Right lobe of liver (tissue), 6 donors: ENCODE data around the gene CDYL2. TPM values are rescaled to one million over a fixed set of nuclear protein-coding genes. Genes with fewer than 3 reads are reported as not detected.

Experiments used
- ATAC-seq, 4 donors: fragments of 200-7000 bp; cut with Tn5 transposase; one replicate each; pipeline ENCODE4 v1.9.1; 2020; ENCODE audit warnings: mild to moderate bottlenecking in 4 of 4, moderate library complexity in 4 of 4
- DNase-seq, 3 donors: peaks; one replicate each; pipeline ENCODE4 v3.0.0-alpha.2; 2020
- H3K27ac ChIP-seq, 3 donors: fragments of 200-600 bp; one replicate each; pipeline ENCODE4 v1.8.0; 2022
- H3K27me3 ChIP-seq, 2 donors: fragments of 200-600 bp; one replicate each; pipeline ENCODE4 v1.8.0; 2022
- H3K36me3 ChIP-seq, 4 donors: fragments of 200-600 bp; sonication (generic) in 1 of 4; one replicate each; pipeline versions ENCODE4 v1.5.1 to v1.8.0; 2017 to 2022; ENCODE audit warnings: control low read depth in 1 of 4
- H3K4me1 ChIP-seq, 4 donors: fragments of 200-600 bp; sonication (generic) in 1 of 4; one replicate each; pipeline versions ENCODE4 v1.5.1 to v1.8.0; 2017 to 2022; ENCODE audit warnings: control low read depth in 1 of 4
- H3K4me3 ChIP-seq, 3 donors: fragments of 200-600 bp; one replicate each; pipeline ENCODE4 v1.8.0; 2022
- H3K9me3 ChIP-seq, 4 donors: fragments of 200-600 bp; sonication (generic) in 1 of 4; one replicate each; pipeline versions ENCODE4 v1.5.1 to v1.8.0; 2017 to 2022; ENCODE audit warnings: control low read depth in 1 of 4
- CTCF ChIP-seq, 4 donors: fragments of 200-600 bp in 3 of 4; fragments of 450-650 bp in 1 of 4; IDR thresholded peaks; one replicate each; pipeline versions ENCODE4 v1.5.1 to v1.8.0; 2016 to 2022; ENCODE audit warnings: antibody characterized with exemption in 4 of 4, mild to moderate bottlenecking in 2 of 4
- POLR2A ChIP-seq: fragments of 450-650 bp; IDR thresholded peaks from one replicate; pipeline ENCODE4 v1.6.1; 2017; ENCODE audit warnings: antibody characterized with exemption, mild to moderate bottlenecking
- WGBS: methylation state at CpG from one replicate; pipeline ENCODE4 v1.1.6; 2018; ENCODE audit warnings: low coverage, low lambda C conversion rate; ENCODE audit not compliant: insufficient coverage; ENCODE audit errors: missing lambda C conversion rate; 5-methylcytosine and 5-hydroxymethylcytosine counted together
- intact Hi-C, 2 donors: fragments of 100-400 bp; cut with DNase I; formaldehyde crosslinking; loops; one replicate each; pipeline versions ENCODE4 v1.11.2 to v1.14.1; 2022
- total RNA-seq, 6 experiments: library from RNA; depleted of rRNA in 2 of 6; stranded (reverse); fragments of >200 nt in 2 of 6; fragmentation: NEBNext Ultra II Directional in 3 of 6; extraction: Animal tissue kit (Norgen Biotek cat#: 25700) in 3 of 6; gene quantifications; one replicate each; pipeline versions ENCODE4 v1.1.0 to v1.2.4, GENCODE V29; 2016 to 2023
- donor health status: DM: no; HTN: yes; CAD: no.
- donor health status: DM: no; HTN: no; CAD: no.
- donor health status: DM: no; HTN: no; CAD: no.
- donor health status: DM: no; HTN: yes; CAD: no.
- donor health status: DM: no; HTN: yes; CAD: no.

Gene CDYL2
- total RNA-seq, 6 experiments from 2014 or later = 2.2 to 12.7 (median 6.3) TPM

GRCh38 chr16:80766798-80767197 is 37.6 kb downstream of the CDYL2 start:
- intact Hi-C loops = no loop called here
- Histone ChIP-seq H3K27me3 (no peaks in the 10 kb centered on the region), H3K27ac (no peak overlapping the region), H3K9me3 (no peaks in the 10 kb centered on the region), H3K4me3 (no peak overlapping the region), H3K4me1 (no peaks in the 10 kb centered on the region), H3K36me3 (no peaks in the 10 kb centered on the region)
- no peak for TF ChIP-seq CTCF (IDR thresholded peaks at IDR 0.05)
- TF ChIP-seq POLR2A = no peak
- WGBS = 80% methylated on average over 1 of the region's 1 CpG
- no peak for ATAC-seq
- DNase-seq = no peak

- peak in 2 of 4 donors; percentile 54 to 77 for ATAC-seq
- Histone ChIP-seq H3K4me3 (no peak overlapping the region), H3K9me3 (no peaks in the 10 kb centered on the region), H3K4me1 (no peaks in the 10 kb centered on the region), H3K27me3 (no peaks in the 10 kb centered on the region), H3K36me3 (no peaks in the 10 kb centered on the region), H3K27ac (no peak overlapping the region)
- 51% methylated on average over 6 of the region's 6 CpGs for WGBS
- DNase-seq = no peak
- intact Hi-C loops = no loop called here
- no peak for TF ChIP-seq CTCF (IDR thresholded peaks at IDR 0.05)
These were observed 44.8 kb downstream of the CDYL2 start for GRCh38 chr16:80759419-80760162.

- Histone ChIP-seq H3K4me1 (no peaks in the 10 kb centered on the region), H3K9me3 (no peaks in the 10 kb centered on the region), H3K27me3 (no peaks in the 10 kb centered on the region), H3K4me3 (no peak overlapping the region), H3K36me3 (no peaks in the 10 kb centered on the region), H3K27ac (no peak overlapping the region)
- no peak for DNase-seq
- intact Hi-C loops = no loop called here
- 92% methylated on average over 4 of the region's 5 CpGs for WGBS
- ATAC-seq = no peak
- TF ChIP-seq CTCF (IDR thresholded peaks at IDR 0.05) (no peak), POLR2A (no peak)
These were observed 49.9 kb downstream of the CDYL2 start for GRCh38 chr16:80754476-80754875.

- Histone ChIP-seq H3K4me1 (no peaks in the 10 kb centered on the region), H3K4me3 (no peak overlapping the region), H3K27me3 (no peaks in the 10 kb centered on the region), H3K9me3 (no peaks in the 10 kb centered on the region), H3K27ac (no peak overlapping the region), H3K36me3 (no peaks in the 10 kb centered on the region)
- DNase-seq (no peak), ATAC-seq (peak in 1 of 4 donors; percentile 27)
- WGBS = no CpG with 5 or more reads among the region's 2 CpGs
- intact Hi-C loops = no loop called here
- TF ChIP-seq POLR2A = no peak
- TF ChIP-seq CTCF (IDR thresholded peaks at IDR 0.05) = no peak
These were observed 51.9 kb downstream of the CDYL2 start for GRCh38 chr16:80752541-80752940.
